ENCODE data around the gene BRD8.

The BRD8 gene

GRCh38 chr5:138102454-138103318, 75.7 kb downstream of the BRD8 start:
- DNase-seq (ENCODE audit: low read depth), result no peak

- DNase-seq (ENCODE audit: low read depth), result no peak
These were observed 81.2 kb downstream of the BRD8 start for GRCh38 chr5:138096997-138097828.

GRCh38 chr5:138096363-138096762, 82.1 kb downstream of the BRD8 start:
- no peak for DNase-seq (ENCODE audit: low read depth)

GRCh38 chr5:138095100-138095907, 83.1 kb downstream of the BRD8 start:
- no peak for DNase-seq (ENCODE audit: low read depth)

GRCh38 chr5:138093036-138093435, 85.4 kb downstream of the BRD8 start:
- DNase-seq (ENCODE audit: low read depth), result no peak

- no peak for DNase-seq (ENCODE audit: low read depth)
These were observed 86.1 kb downstream of the BRD8 start for GRCh38 chr5:138092301-138092700.

- DNase-seq (ENCODE audit: low read depth), result no peak
These were observed 86.7 kb downstream of the BRD8 start for GRCh38 chr5:138091685-138092084.
